CD14-positive monocyte (primary cell): ENCODE results near the gene SLN. TPM values are rescaled to one million over a fixed set of nuclear protein-coding genes. Genes with fewer than 3 reads are reported as not detected.
A peak's percentile ranks its signal among the peaks of the same experiment; 100 is the strongest.

Experiments
- DNase-seq, 3 donors: peaks; one replicate each; pipeline ENCODE4 v3.0.0-alpha.2; 2011 to 2022
- H2AFZ ChIP-seq: 2 replicates; pipeline ENCODE4 v1.6.0; 2012; ENCODE audit warnings: mild to moderate bottlenecking, low read depth, low read length, inconsistent platforms; ENCODE audit not compliant: insufficient read depth, poor library complexity, severe bottlenecking
- H3K27ac ChIP-seq, 2 donors: 1 replicate in 1 of 2; 2 replicates in 1 of 2; pipeline ENCODE4 v1.5.1; 2012 to 2013; ENCODE audit warnings: low read length in 2 of 2, control low read depth in 1 of 2, inconsistent platforms in 1 of 2, low read depth in 1 of 2, mild to moderate bottlenecking in 1 of 2
- H3K27me3 ChIP-seq, 2 donors: one replicate each; pipeline versions ENCODE4 v1.6.0 to v1.6.1; 2011 to 2013; ENCODE audit warnings: low read length in 2 of 2; ENCODE audit not compliant: control insufficient read depth in 2 of 2, insufficient read depth in 2 of 2
- H3K36me3 ChIP-seq, 2 donors: replicated peaks in 1 of 2; 1 replicate in 1 of 2; 2 replicates in 1 of 2; pipeline versions ENCODE4 v1.5.1 to v1.6.1; 2012 to 2013; ENCODE audit warnings: low read length in 2 of 2, control low read depth in 1 of 2, inconsistent platforms in 1 of 2, mild to moderate bottlenecking in 1 of 2; ENCODE audit not compliant: insufficient read depth in 2 of 2, control insufficient read depth in 1 of 2
- H3K4me1 ChIP-seq, 2 donors: 1 replicate in 1 of 2; 2 replicates in 1 of 2; pipeline versions ENCODE4 v1.5.1 to v1.6.1; 2012 to 2013; ENCODE audit warnings: low read length in 2 of 2, control low read depth in 1 of 2, inconsistent platforms in 1 of 2, mild to moderate bottlenecking in 1 of 2, moderate library complexity in 1 of 2; ENCODE audit not compliant: insufficient read depth in 2 of 2, control insufficient read depth in 1 of 2
- H3K4me2 ChIP-seq: replicated peaks from 2 replicates; pipeline ENCODE3; 2012; ENCODE audit warnings: low read length, moderate library complexity, mild to moderate bottlenecking; ENCODE audit not compliant: poor library complexity, severe bottlenecking; ENCODE audit errors: extremely low read depth
- H3K4me3 ChIP-seq, 3 experiments: fragments of 200-600 bp in 1 of 3; sonication (generic) in 1 of 3; replicated peaks in 1 of 3; 1 replicate in 2 of 3; 2 replicates in 1 of 3; pipeline ENCODE4 v1.5.1; 2011 to 2013; ENCODE audit warnings: low read length in 3 of 3, mild to moderate bottlenecking in 3 of 3, control low read depth in 2 of 3, low read depth in 2 of 3, inconsistent platforms in 1 of 3, moderate library complexity in 1 of 3
- H3K79me2 ChIP-seq: 2 replicates; pipeline ENCODE4 v1.6.0; 2012; ENCODE audit warnings: mild to moderate bottlenecking, control low read depth, inconsistent platforms, low read length, moderate library complexity; ENCODE audit not compliant: insufficient read depth
- H3K9ac ChIP-seq: 2 replicates; pipeline ENCODE4 v1.6.0; 2017; ENCODE audit warnings: low read length, mild to moderate bottlenecking; ENCODE audit not compliant: insufficient read depth, poor library complexity, severe bottlenecking
- H3K9me3 ChIP-seq, 2 donors: replicated peaks in 1 of 2; 1 replicate in 1 of 2; 2 replicates in 1 of 2; pipeline versions ENCODE4 v1.5.1 to v1.6.1; 2012 to 2013; ENCODE audit warnings: low read length in 2 of 2, control low read depth in 1 of 2; ENCODE audit not compliant: control insufficient read depth in 1 of 2, insufficient read depth in 1 of 2
- H4K20me1 ChIP-seq: 2 replicates; pipeline ENCODE4 v1.6.0; 2012; ENCODE audit warnings: mild to moderate bottlenecking, low read length, control low read depth, moderate library complexity; ENCODE audit not compliant: insufficient read depth
- H3K27ac Mint-ChIP-seq, 7 donors: one replicate each; pipeline ENCODE4 v1.8.0; 2020; ENCODE audit warnings: mild to moderate bottlenecking in 7 of 7, mixed read lengths in 7 of 7, moderate library complexity in 6 of 7, inconsistent platforms in 2 of 7
- H3K27me3 Mint-ChIP-seq, 3 donors: one replicate each; pipeline ENCODE4 v1.8.0; 2021 to 2022; ENCODE audit warnings: low read depth in 3 of 3, mild to moderate bottlenecking in 3 of 3, mixed read lengths in 3 of 3, moderate library complexity in 3 of 3, inconsistent platforms in 1 of 3
- H3K36me3 Mint-ChIP-seq, 2 donors: one replicate each; pipeline ENCODE4 v1.8.0; 2020; ENCODE audit warnings: mixed read lengths in 2 of 2, inconsistent platforms in 1 of 2, mild to moderate bottlenecking in 1 of 2
- H3K4me1 Mint-ChIP-seq: one replicate; pipeline ENCODE4 v1.8.0; 2020; ENCODE audit warnings: mild to moderate bottlenecking, mixed read lengths
- H3K4me3 Mint-ChIP-seq, 2 donors: one replicate each; pipeline ENCODE4 v1.8.0; 2020; ENCODE audit warnings: mild to moderate bottlenecking in 2 of 2, mixed read lengths in 2 of 2, moderate library complexity in 1 of 2
- H3K9me3 Mint-ChIP-seq, 7 donors: one replicate each; pipeline ENCODE4 v1.8.0; 2020 to 2022; ENCODE audit warnings: mixed read lengths in 7 of 7, mild to moderate bottlenecking in 6 of 7, moderate library complexity in 6 of 7, inconsistent platforms in 2 of 7
- WGBS: methylation state at CpG from one replicate; pipeline ENCODE4 v1.1.5; 2013; ENCODE audit warnings: missing lambda C conversion rate; ENCODE audit not compliant: insufficient coverage; 5-methylcytosine and 5-hydroxymethylcytosine counted together
- intact Hi-C, 2 donors: fragments of 100-400 bp; cut with micrococcal nuclease; formaldehyde crosslinking; loops; one replicate each; pipeline versions ENCODE4 v1.15.0 to v1.15.1; 2023
- polyA plus RNA-seq, 3 donors: library from polyadenylated mRNA; depleted of rRNA in 1 of 3; unstranded in 2 of 3; stranded (reverse) in 1 of 3; fragments of 300-500 nt in 2 of 3; fragments of >200 nt in 1 of 3; fragmentation: Illumina TruSeq in 2 of 3; gene quantifications; 1 replicate in 2 of 3; 2 replicates in 1 of 3; pipeline ENCODE4 v1.2.3, GENCODE V29; 2012 to 2021
- TF ChIP-seq, protein P1 (sequence below): fragments of 200-600 bp; IDR thresholded peaks from one replicate; pipeline ENCODE4 v1.8.0; 2022; ENCODE audit warnings: antibody characterized with exemption, mild to moderate bottlenecking

Gene SLN
- polyA plus RNA-seq, 3 donors = not detected

GRCh38 chr11:107683061-107683460, 28.8 kb downstream of the SLN start:
- Mint-ChIP-seq H3K27ac (peak overlapping the region in 1 of 7 donors; percentile 85), H3K9me3 (peaks cover 0 to 6% (median 0%) of the 10 kb centered on the region in 7 donors), H3K27me3 (peaks cover 0 to 4% (median 3%) of the 10 kb centered on the region in 3 donors), H3K36me3 (no peaks in the 10 kb centered on the region), H3K4me3 (peak overlapping the region in 1 of 2 donors; percentile 41), H3K4me1 (peaks cover 19% of the 10 kb centered on the region)
- H4K20me1 ChIP-seq = no peaks in the 10 kb centered on the region
- intact Hi-C loops = no loop called here
- TF ChIP-seq, protein P1, sequence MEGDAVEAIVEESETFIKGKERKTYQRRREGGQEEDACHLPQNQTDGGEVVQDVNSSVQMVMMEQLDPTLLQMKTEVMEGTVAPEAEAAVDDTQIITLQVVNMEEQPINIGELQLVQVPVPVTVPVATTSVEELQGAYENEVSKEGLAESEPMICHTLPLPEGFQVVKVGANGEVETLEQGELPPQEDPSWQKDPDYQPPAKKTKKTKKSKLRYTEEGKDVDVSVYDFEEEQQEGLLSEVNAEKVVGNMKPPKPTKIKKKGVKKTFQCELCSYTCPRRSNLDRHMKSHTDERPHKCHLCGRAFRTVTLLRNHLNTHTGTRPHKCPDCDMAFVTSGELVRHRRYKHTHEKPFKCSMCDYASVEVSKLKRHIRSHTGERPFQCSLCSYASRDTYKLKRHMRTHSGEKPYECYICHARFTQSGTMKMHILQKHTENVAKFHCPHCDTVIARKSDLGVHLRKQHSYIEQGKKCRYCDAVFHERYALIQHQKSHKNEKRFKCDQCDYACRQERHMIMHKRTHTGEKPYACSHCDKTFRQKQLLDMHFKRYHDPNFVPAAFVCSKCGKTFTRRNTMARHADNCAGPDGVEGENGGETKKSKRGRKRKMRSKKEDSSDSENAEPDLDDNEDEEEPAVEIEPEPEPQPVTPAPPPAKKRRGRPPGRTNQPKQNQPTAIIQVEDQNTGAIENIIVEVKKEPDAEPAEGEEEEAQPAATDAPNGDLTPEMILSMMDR = no peak
- DNase-seq = peak in 2 of 3 donors; percentile 12 to 40
- no peaks in the 10 kb centered on the region for H3K9me3 ChIP-seq
- H3K27me3 ChIP-seq = no peaks in the 10 kb centered on the region
- no peaks in the 10 kb centered on the region for H3K79me2 ChIP-seq
- peaks cover 21 to 22% of the 10 kb centered on the region in 2 donors for H3K4me1 ChIP-seq
- H3K4me2 ChIP-seq = peak overlapping the region; percentile 49
- H3K4me3 ChIP-seq = peak overlapping the region in 1 of 3 experiments; percentile 50
- no peak overlapping the region for H3K9ac ChIP-seq
- H2AFZ ChIP-seq = peak overlapping the region; percentile 21
- no CpG with 5 or more reads among the region's 2 CpGs for WGBS
- peak overlapping the region; percentile 23 to 50 for H3K27ac ChIP-seq
- H3K36me3 ChIP-seq = no peaks in the 10 kb centered on the region

GRCh38 chr11:107682572-107682971, 29.3 kb downstream of the SLN start:
- TF ChIP-seq, protein P1 = no peak
- Histone ChIP-seq H3K9me3 (no peaks in the 10 kb centered on the region), H3K27ac (peak overlapping the region; percentile 23 to 50), H3K27me3 (no peaks in the 10 kb centered on the region), H3K4me2 (peak overlapping the region; percentile 49), H3K4me1 (peaks cover 21 to 22% of the 10 kb centered on the region in 2 donors), H3K4me3 (peak overlapping the region in 1 of 3 experiments; percentile 50), H3K9ac (no peak overlapping the region), H3K36me3 (no peaks in the 10 kb centered on the region), H4K20me1 (no peaks in the 10 kb centered on the region), H2AFZ (peak overlapping the region; percentile 21), H3K79me2 (no peaks in the 10 kb centered on the region)
- intact Hi-C loops = no loop called here
- 67% methylated on average over 1 of the region's 5 CpGs for WGBS
- Mint-ChIP-seq H3K27me3 (peaks cover 0 to 4% (median 3%) of the 10 kb centered on the region in 3 donors), H3K27ac (peak overlapping the region in 4 of 7 donors; percentile 3 to 85 (median 69)), H3K9me3 (peaks cover 0 to 6% (median 0%) of the 10 kb centered on the region in 7 donors), H3K36me3 (no peaks in the 10 kb centered on the region), H3K4me1 (peaks cover 19% of the 10 kb centered on the region), H3K4me3 (peak overlapping the region; percentile 10 to 41)
- DNase-seq = peak in 1 of 3 donors; percentile 4
